Measurements from ENCODE around the gene CDH13.
A peak's percentile ranks its signal among the peaks of the same experiment; 100 is the strongest.

The CDH13 gene

GRCh38 chr16:82741073-82741615 is 114.4 kb downstream of the CDH13 start:
- no peaks in the 10 kb centered on the region for H3K4me1 ChIP-seq (ENCODE audit: control insufficient read depth, insufficient read depth, low read length, unreplicated experiment)
- H3K4me3 ChIP-seq (ENCODE audit: low read depth, low read length), result no peak overlapping the region
- H3K79me2 ChIP-seq (ENCODE audit: control insufficient read depth, insufficient read depth, low read length, unreplicated experiment), result no peaks in the 10 kb centered on the region
- H3K27me3 ChIP-seq (ENCODE audit: insufficient read depth, low read length), result no peaks in the 10 kb centered on the region
- no peak overlapping the region for H3K27ac ChIP-seq (ENCODE audit: low read depth, low read length)
- no peak overlapping the region for H2AFZ ChIP-seq (ENCODE audit: low read length, unreplicated experiment)
- H3K36me3 ChIP-seq (ENCODE audit: insufficient read depth, low read length), result no peaks in the 10 kb centered on the region

GRCh38 chr16:82744958-82745357 is 118.2 kb downstream of the CDH13 start:
- Histone ChIP-seq H3K27me3 (ENCODE audit: insufficient read depth, low read length) (no peaks in the 10 kb centered on the region), H3K79me2 (ENCODE audit: control insufficient read depth, insufficient read depth, low read length, unreplicated experiment) (no peaks in the 10 kb centered on the region), H3K4me3 (ENCODE audit: low read depth, low read length) (no peak overlapping the region), H3K36me3 (ENCODE audit: insufficient read depth, low read length) (no peaks in the 10 kb centered on the region), H3K4me1 (ENCODE audit: control insufficient read depth, insufficient read depth, low read length, unreplicated experiment) (no peaks in the 10 kb centered on the region), H3K27ac (ENCODE audit: low read depth, low read length) (no peak overlapping the region), H2AFZ (ENCODE audit: low read length, unreplicated experiment) (no peak overlapping the region)

GRCh38 chr16:82748026-82748425 is 121.3 kb downstream of the CDH13 start:
- H3K36me3 ChIP-seq (ENCODE audit: insufficient read depth, low read length), result no peaks in the 10 kb centered on the region
- H3K27me3 ChIP-seq (ENCODE audit: insufficient read depth, low read length), result no peaks in the 10 kb centered on the region
- no peak overlapping the region for H3K27ac ChIP-seq (ENCODE audit: low read depth, low read length)
- H3K4me1 ChIP-seq (ENCODE audit: control insufficient read depth, insufficient read depth, low read length, unreplicated experiment), result no peaks in the 10 kb centered on the region
- H3K4me3 ChIP-seq (ENCODE audit: low read depth, low read length), result 0 out of 2 replicates have a peak overlapping the region, but pooled peaks have one; percentile 2
- no peak overlapping the region for H2AFZ ChIP-seq (ENCODE audit: low read length, unreplicated experiment)
- H3K79me2 ChIP-seq (ENCODE audit: control insufficient read depth, insufficient read depth, low read length, unreplicated experiment), result no peaks in the 10 kb centered on the region

GRCh38 chr16:82750068-82750467 is 123.3 kb downstream of the CDH13 start:
- H2AFZ ChIP-seq (ENCODE audit: low read length, unreplicated experiment), result no peak overlapping the region
- no peaks in the 10 kb centered on the region for H3K4me1 ChIP-seq (ENCODE audit: control insufficient read depth, insufficient read depth, low read length, unreplicated experiment)
- no peaks in the 10 kb centered on the region for H3K79me2 ChIP-seq (ENCODE audit: control insufficient read depth, insufficient read depth, low read length, unreplicated experiment)
- H3K4me3 ChIP-seq (ENCODE audit: low read depth, low read length), result no peak overlapping the region
- no peak overlapping the region for H3K27ac ChIP-seq (ENCODE audit: low read depth, low read length)
- no peaks in the 10 kb centered on the region for H3K27me3 ChIP-seq (ENCODE audit: insufficient read depth, low read length)
- H3K36me3 ChIP-seq (ENCODE audit: insufficient read depth, low read length), result no peaks in the 10 kb centered on the region

GRCh38 chr16:82751020-82751419 is 124.3 kb downstream of the CDH13 start:
- H2AFZ ChIP-seq (ENCODE audit: low read length, unreplicated experiment), result no peak overlapping the region
- H3K79me2 ChIP-seq (ENCODE audit: control insufficient read depth, insufficient read depth, low read length, unreplicated experiment), result no peaks in the 10 kb centered on the region
- H3K27me3 ChIP-seq (ENCODE audit: insufficient read depth, low read length), result no peaks in the 10 kb centered on the region
- no peaks in the 10 kb centered on the region for H3K36me3 ChIP-seq (ENCODE audit: insufficient read depth, low read length)
- no peak overlapping the region for H3K4me3 ChIP-seq (ENCODE audit: low read depth, low read length)
- H3K4me1 ChIP-seq (ENCODE audit: control insufficient read depth, insufficient read depth, low read length, unreplicated experiment), result peaks cover 5% of the 10 kb centered on the region
- no peak overlapping the region for H3K27ac ChIP-seq (ENCODE audit: low read depth, low read length)

- no peak overlapping the region for H3K4me3 ChIP-seq (ENCODE audit: low read depth, low read length)
- peaks cover 15% of the 10 kb centered on the region for H3K4me1 ChIP-seq (ENCODE audit: control insufficient read depth, insufficient read depth, low read length, unreplicated experiment)
- no peak overlapping the region for H3K27ac ChIP-seq (ENCODE audit: low read depth, low read length)
- H3K79me2 ChIP-seq (ENCODE audit: control insufficient read depth, insufficient read depth, low read length, unreplicated experiment), result no peaks in the 10 kb centered on the region
- no peaks in the 10 kb centered on the region for H3K27me3 ChIP-seq (ENCODE audit: insufficient read depth, low read length)
- no peaks in the 10 kb centered on the region for H3K36me3 ChIP-seq (ENCODE audit: insufficient read depth, low read length)
- H2AFZ ChIP-seq (ENCODE audit: low read length, unreplicated experiment), result no peak overlapping the region
Measured at GRCh38 chr16:82752172-82752571, 125.4 kb downstream of the CDH13 start.

GRCh38 chr16:82753821-82754220 is 127.1 kb downstream of the CDH13 start:
- peaks cover 16% of the 10 kb centered on the region for H3K4me1 ChIP-seq (ENCODE audit: control insufficient read depth, insufficient read depth, low read length, unreplicated experiment)

GRCh38 chr16:82754716-82755513 is 128.1 kb downstream of the CDH13 start:
- peaks cover 19% of the 10 kb centered on the region for H3K4me1 ChIP-seq (ENCODE audit: control insufficient read depth, insufficient read depth, low read length, unreplicated experiment)
- no peaks in the 10 kb centered on the region for H3K79me2 ChIP-seq (ENCODE audit: control insufficient read depth, insufficient read depth, low read length, unreplicated experiment)
- no peak overlapping the region for H2AFZ ChIP-seq (ENCODE audit: low read length, unreplicated experiment)
- H3K27me3 ChIP-seq (ENCODE audit: insufficient read depth, low read length), result no peaks in the 10 kb centered on the region
- H3K36me3 ChIP-seq (ENCODE audit: insufficient read depth, low read length), result no peaks in the 10 kb centered on the region
- no peak overlapping the region for H3K4me3 ChIP-seq (ENCODE audit: low read depth, low read length)
- H3K27ac ChIP-seq (ENCODE audit: low read depth, low read length), result no peak overlapping the region

More at GRCh38 chr16:82753821-82754220, 127.1 kb downstream of the CDH13 start:
- H3K27me3 ChIP-seq (ENCODE audit: insufficient read depth, low read length), result no peaks in the 10 kb centered on the region
- H3K4me3 ChIP-seq (ENCODE audit: low read depth, low read length), result no peak overlapping the region
- H2AFZ ChIP-seq (ENCODE audit: low read length, unreplicated experiment), result no peak overlapping the region
- H3K79me2 ChIP-seq (ENCODE audit: control insufficient read depth, insufficient read depth, low read length, unreplicated experiment), result no peaks in the 10 kb centered on the region
- H3K27ac ChIP-seq (ENCODE audit: low read depth, low read length), result no peak overlapping the region
- H3K36me3 ChIP-seq (ENCODE audit: insufficient read depth, low read length), result no peaks in the 10 kb centered on the region

GRCh38 chr16:82755570-82756282 is 129.0 kb downstream of the CDH13 start:
- Histone ChIP-seq H3K4me1 (ENCODE audit: control insufficient read depth, insufficient read depth, low read length, unreplicated experiment) (peaks cover 19% of the 10 kb centered on the region), H2AFZ (ENCODE audit: low read length, unreplicated experiment) (no peak overlapping the region), H3K27ac (ENCODE audit: low read depth, low read length) (peak overlapping the region; percentile 39; the same call in 1 of the 2 replicates), H3K4me3 (ENCODE audit: low read depth, low read length) (no peak overlapping the region), H3K79me2 (ENCODE audit: control insufficient read depth, insufficient read depth, low read length, unreplicated experiment) (no peaks in the 10 kb centered on the region), H3K36me3 (ENCODE audit: insufficient read depth, low read length) (no peaks in the 10 kb centered on the region), H3K27me3 (ENCODE audit: insufficient read depth, low read length) (no peaks in the 10 kb centered on the region)

GRCh38 chr16:82756283-82756599 is 129.5 kb downstream of the CDH13 start:
- Histone ChIP-seq H3K27ac (ENCODE audit: low read depth, low read length) (peak overlapping the region; percentile 47; the same call in 1 of the 2 replicates), H3K27me3 (ENCODE audit: insufficient read depth, low read length) (no peaks in the 10 kb centered on the region), H3K79me2 (ENCODE audit: control insufficient read depth, insufficient read depth, low read length, unreplicated experiment) (no peaks in the 10 kb centered on the region), H2AFZ (ENCODE audit: low read length, unreplicated experiment) (no peak overlapping the region), H3K4me1 (ENCODE audit: control insufficient read depth, insufficient read depth, low read length, unreplicated experiment) (peaks cover 22% of the 10 kb centered on the region), H3K36me3 (ENCODE audit: insufficient read depth, low read length) (no peaks in the 10 kb centered on the region), H3K4me3 (ENCODE audit: low read depth, low read length) (no peak overlapping the region)

Measured in ACC112 (cell line).